D721Med (cell line): ENCODE measurements around the gene BEST1.
"Not testable (repeated sequence)": the region's sequence is repeated elsewhere in the genome, so short reads cannot be mapped to it uniquely, and the experiment has no call there.

ENCODE experiments used
- DNase-seq: peaks from one replicate; pipeline ENCODE4 v3.0.0; 2011; ENCODE audit warnings: low spot score; ENCODE audit not compliant: insufficient read length
- FAIRE-seq: peaks from 2 replicates; lab custom pipeline; 2011; peaks lifted over from hg19 to GRCh38; lab: Jason Lieb, UNC
- CTCF ChIP-seq: IDR thresholded peaks from 2 replicates; pipeline ENCODE4 v1.5.1; 2012; ENCODE audit warnings: mild to moderate bottlenecking, control low read depth; ENCODE audit not compliant: insufficient read depth; ENCODE audit errors: missing control alignments

BEST1 gene

GRCh38 chr11:61985869-61986268, 35.7 kb downstream of the BEST1 start:
- TF ChIP-seq CTCF = no peak
- no peak for FAIRE-seq
- no peak for DNase-seq

- no peak for TF ChIP-seq CTCF
- no peak for FAIRE-seq
- DNase-seq = no peak
These were observed 44.8 kb downstream of the BEST1 start for GRCh38 chr11:61994981-61995380.

- FAIRE-seq (no peak), DNase-seq (no peak)
- TF ChIP-seq CTCF = no peak
These were observed 46.8 kb downstream of the BEST1 start for GRCh38 chr11:61996933-61997332.

- FAIRE-seq = no peak
- DNase-seq = no peak
- TF ChIP-seq CTCF = no peak
These were observed 49.2 kb downstream of the BEST1 start for GRCh38 chr11:61999141-61999975.

- no peak for FAIRE-seq
- DNase-seq = no peak
- no peak for TF ChIP-seq CTCF
These were observed 50.6 kb downstream of the BEST1 start for GRCh38 chr11:62000539-62001446.

- no peak for FAIRE-seq
- TF ChIP-seq CTCF = no peak
- DNase-seq = no peak
These were observed 51.5 kb downstream of the BEST1 start for GRCh38 chr11:62001450-62002191.

GRCh38 chr11:62002283-62002682, 52.1 kb downstream of the BEST1 start:
- not testable (repeated sequence) for DNase-seq, FAIRE-seq
